22Rv1 (cell line): ENCODE data around the gene MTMR12.
"Not testable (repeated sequence)": the region's sequence is repeated elsewhere in the genome, so short reads cannot be mapped to it uniquely, and the experiment has no call there.

ENCODE experiments used
- H3K27ac ChIP-seq: fragments of 450-650 bp; 2 replicates; pipeline ENCODE4 v1.5.1; 2017
- ZFX ChIP-seq: fragments of 450-650 bp; IDR thresholded peaks from 2 replicates; pipeline ENCODE4 v1.6.1; 2017; ENCODE audit warnings: antibody characterized with exemption, borderline replicate concordance
- TF ChIP-seq, protein P1 (sequence below): fragments of 450-650 bp; IDR thresholded peaks from 2 replicates; pipeline ENCODE4 v1.5.1; 2017; ENCODE audit warnings: mild to moderate bottlenecking

Gene MTMR12

DNA sequence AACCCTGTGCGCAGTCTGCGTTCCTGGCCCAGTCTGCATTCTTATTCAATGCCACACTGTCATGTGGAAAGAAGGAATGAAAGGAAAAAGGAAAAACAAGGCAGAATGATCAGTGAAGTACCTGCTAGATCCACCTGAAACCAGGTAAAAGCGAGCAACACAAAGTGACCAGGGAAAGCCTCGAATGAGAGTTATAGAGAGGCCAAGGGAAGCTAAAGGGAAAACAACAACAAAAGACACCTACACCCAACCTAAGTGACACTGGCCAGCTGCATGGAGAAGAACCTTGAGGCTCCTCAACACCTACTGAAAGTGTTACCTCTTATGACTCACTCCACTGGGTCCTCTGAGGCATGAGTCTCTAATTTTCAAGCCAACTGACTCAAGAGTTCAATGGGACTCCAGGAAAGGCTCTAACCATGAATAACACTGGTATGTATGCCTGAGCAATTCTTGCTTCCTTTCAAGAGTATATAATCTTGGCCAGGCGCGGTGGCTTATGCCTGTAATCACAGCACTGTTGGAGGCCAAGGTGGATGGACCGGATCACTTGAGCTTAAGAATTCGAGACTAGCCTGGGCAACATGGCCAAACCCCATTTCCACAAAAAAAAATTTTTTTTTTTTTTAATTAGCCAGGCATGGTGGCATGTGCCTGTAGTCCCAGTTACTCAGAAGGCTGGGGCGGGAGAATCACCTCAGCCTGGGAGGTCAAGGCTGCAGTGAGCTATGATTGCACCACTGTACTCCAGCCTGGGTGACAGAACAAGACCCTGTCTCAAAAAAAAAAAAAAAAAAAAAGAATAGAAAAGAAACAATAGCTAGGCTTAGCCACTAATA is 29.0 kb downstream of the MTMR12 start:
- no peak overlapping the region for H3K27ac ChIP-seq
- TF ChIP-seq, protein P1, sequence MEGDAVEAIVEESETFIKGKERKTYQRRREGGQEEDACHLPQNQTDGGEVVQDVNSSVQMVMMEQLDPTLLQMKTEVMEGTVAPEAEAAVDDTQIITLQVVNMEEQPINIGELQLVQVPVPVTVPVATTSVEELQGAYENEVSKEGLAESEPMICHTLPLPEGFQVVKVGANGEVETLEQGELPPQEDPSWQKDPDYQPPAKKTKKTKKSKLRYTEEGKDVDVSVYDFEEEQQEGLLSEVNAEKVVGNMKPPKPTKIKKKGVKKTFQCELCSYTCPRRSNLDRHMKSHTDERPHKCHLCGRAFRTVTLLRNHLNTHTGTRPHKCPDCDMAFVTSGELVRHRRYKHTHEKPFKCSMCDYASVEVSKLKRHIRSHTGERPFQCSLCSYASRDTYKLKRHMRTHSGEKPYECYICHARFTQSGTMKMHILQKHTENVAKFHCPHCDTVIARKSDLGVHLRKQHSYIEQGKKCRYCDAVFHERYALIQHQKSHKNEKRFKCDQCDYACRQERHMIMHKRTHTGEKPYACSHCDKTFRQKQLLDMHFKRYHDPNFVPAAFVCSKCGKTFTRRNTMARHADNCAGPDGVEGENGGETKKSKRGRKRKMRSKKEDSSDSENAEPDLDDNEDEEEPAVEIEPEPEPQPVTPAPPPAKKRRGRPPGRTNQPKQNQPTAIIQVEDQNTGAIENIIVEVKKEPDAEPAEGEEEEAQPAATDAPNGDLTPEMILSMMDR: no peak
- TF ChIP-seq ZFX: no peak

DNA sequence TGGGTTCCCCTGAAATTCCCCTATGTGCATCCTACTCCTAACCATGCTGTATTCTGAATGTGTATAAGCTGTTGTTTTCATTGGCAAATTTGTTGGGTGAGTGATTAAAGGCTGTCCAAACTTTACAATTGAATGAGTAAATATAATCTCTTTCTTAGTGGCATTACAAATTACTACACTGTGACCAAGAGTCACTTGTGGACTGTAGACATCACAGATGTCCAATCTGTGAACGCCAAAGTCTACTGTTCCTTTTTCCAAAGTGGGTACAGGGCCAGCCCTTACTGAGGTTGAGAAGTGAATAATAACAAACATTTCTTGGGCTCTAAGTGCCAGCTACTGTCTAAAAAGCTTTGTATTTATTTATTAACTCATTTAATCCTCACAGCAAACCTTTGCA is 29.7 kb downstream of the MTMR12 start:
- TF ChIP-seq ZFX: no peak
- TF ChIP-seq, protein P1: no peak

DNA sequence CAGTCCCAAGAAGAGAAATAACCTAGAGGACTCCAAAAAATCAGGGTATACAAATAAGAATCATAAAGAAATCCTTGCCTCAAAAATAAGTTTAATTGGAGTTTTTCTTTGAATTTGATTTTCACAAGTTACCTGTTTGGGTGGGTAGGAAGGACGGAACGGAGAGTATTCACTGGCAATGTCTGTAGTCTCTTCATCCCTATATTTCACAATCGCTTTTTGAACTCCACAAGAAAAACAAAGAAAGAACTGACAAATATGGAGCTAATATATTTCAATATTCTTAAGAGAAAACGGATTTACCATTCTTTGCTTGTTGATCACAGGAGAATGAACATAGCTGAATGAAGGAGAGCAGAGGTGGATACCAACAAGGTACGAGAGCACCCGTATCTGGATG is 30.1 kb downstream of the MTMR12 start:
- no peak overlapping the region for H3K27ac ChIP-seq
- TF ChIP-seq, protein P1: no peak
- TF ChIP-seq ZFX: no peak

More for the DNA sequence above, 29.7 kb downstream of the MTMR12 start:
- H3K27ac ChIP-seq: no peak overlapping the region

DNA sequence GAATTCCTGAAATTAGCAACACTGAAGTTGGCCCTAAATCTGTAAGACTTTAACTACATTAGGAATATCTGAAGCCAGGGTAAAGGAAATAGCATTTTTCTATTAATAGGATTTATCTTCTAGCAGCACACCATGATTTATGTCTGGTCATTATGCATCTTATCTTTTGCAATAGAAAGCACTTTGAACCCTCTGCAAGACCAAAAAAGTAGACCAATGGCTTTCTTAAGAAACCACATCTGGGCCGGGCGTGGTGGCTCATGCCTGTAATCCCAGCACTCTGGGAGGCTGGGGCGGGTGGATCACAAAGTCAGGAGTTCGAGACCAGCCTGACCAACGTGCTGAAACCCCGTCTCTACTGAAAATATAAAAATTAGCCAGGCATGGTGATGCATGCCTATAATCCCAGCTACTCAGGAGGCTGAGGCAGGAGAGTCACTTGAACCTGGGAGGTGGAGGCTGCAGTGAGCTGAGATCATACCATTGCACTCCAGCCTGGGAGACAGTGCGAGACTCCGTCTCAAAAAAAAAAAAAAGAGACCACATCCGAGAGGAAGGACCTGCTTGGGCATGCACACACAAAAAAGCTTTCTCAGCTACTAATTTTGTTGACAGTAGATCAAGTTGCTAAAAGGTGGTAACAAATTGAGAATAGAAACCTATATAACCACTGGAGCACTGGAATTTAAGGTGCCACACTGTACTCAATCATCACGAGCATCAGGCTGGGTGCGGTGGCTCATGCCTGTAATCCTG is 31.2 kb downstream of the MTMR12 start:
- H3K27ac ChIP-seq: not testable (repeated sequence)

DNA sequence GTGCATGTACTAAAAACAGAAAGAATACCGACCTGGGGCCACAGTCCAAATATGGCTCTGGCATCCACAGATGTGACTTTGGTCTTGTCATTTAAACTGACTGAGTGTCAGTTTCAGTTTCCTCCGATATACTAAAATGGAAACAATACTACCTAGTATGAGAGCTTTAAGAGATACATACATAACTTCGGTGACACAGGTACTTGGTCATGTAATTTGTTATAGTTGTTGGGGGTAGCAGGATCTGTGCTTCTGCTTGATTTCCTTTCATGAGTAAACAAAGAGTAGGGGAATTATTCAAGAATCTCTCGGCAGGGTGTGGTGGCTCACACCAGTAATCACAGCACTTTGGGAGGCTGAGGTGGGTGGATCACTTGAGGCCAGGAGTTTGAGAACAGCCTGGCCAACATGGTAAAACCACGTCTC is 32.1 kb downstream of the MTMR12 start:
- no peak for TF ChIP-seq ZFX
- TF ChIP-seq, protein P1: no peak
- H3K27ac ChIP-seq: no peak overlapping the region

DNA sequence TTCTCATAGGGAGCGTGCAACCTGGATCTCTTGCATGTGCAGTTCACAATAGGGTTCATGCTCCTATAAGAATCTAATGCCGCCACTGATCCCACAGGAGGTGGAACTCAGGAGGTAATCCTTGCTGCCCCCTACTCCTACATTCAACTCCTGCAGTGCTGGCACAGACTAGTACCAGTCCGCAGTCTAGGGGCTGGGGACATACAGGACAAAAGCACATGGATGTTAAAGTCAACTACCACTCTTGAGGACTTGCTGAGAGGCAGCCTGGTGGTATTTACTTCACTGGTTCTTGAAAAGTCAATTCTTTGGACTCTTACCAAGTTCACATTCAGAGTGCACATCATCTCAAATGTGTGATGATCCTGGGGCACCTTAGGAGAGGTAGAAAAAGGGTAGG is 33.0 kb downstream of the MTMR12 start:
- TF ChIP-seq, protein P1: no peak
- no peak for TF ChIP-seq ZFX
- H3K27ac ChIP-seq: no peak overlapping the region

DNA sequence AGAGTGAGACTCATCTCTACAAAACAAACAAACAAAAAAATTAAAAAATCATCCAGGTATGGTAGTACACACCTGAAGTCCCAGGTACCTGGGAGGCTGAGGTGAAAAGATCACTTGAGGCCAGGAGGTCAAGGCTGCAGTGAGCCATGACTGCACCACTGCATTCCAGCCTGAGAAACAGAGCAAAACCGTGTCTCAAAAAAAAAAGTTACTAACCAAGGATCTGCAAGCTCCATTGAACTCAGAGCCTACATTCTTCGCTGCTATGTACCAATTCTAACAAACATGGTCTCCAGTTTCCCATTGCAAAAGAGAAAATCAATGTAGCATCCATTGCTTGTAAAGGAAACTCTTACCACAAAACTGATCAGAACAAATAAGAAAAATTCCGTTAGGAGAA is 33.5 kb downstream of the MTMR12 start:
- no peak for TF ChIP-seq ZFX
- TF ChIP-seq, protein P1: no peak
- H3K27ac ChIP-seq: no peak overlapping the region
